GM19023 (cell line): ENCODE measurements around the gene RAP2C.
"Not testable (repeated sequence)": the region's sequence is repeated elsewhere in the genome, so short reads cannot be mapped to it uniquely, and the experiment has no call there.

Experiments
- ATAC-seq: cut with Tn5 transposase; IDR thresholded peaks from one replicate; pipeline ENCODE4 v1.9.1; 2021; ENCODE audit warnings: mild to moderate bottlenecking, moderate library complexity; ENCODE audit not compliant: unreplicated experiment

RAP2C gene

DNA sequence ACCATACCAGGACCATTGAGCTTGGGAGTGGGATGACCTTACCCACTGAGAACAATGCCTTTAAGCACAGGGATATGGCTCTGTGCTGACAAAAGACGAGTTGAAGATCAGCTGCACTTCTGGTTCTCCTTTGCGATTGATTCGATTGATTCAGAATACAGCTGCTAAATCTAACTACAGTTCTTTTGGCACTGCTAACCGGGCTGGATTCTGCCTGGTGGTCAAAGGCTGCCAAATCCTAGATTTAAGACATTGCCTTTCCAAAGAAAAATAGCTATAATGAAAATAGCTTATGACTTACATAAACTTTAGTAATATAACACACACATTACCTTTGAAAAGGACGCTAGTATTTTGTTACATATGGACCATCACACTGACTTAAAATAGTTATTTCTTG lies 18.3 kb downstream of the RAP2C start:
- no peak for ATAC-seq

DNA sequence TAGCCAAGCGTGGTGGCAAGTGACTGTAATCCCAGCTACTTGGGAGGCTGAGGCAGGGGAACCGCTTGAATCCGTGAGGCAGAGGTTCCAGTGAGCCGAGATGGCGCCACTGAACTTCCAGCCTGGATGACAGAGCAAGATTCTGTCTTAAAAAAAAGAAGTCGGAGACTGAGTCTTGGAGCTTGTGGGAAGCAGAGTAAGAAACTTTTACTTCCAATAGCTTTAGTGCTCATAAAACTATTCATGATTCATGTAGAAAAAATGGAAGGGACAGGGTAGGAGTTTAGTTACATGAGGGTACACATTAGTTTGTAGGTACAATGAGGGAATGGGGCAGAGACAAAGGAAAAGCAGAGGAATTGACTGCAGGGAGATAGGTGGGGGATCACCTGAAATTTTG lies 19.3 kb downstream of the RAP2C start:
- ATAC-seq: no peak

GRCh38 chrX:132193872-132194574 lies 25.2 kb downstream of the RAP2C start:
- no peak for ATAC-seq

DNA sequence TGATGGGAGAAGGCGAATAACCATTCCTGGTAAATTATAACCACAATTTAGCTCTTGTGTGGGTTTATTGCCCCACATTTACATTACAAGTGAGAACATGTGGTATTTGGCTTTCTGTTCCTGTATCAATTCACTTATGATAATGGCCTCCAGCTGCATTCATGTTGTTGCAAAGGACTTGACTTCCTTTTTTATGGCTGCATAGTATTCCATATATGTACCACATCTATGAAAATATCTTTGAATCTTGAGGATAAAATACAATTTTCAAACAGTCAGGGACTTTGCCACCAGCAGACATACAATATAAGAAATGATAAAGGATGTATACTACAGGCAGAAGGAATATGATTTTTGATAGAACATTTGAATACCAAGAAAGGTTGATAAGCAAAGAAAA lies 27.3 kb downstream of the RAP2C start:
- no peak for ATAC-seq

- no peak for ATAC-seq
These were observed 31.1 kb downstream of the RAP2C start for GRCh38 chrX:132188175-132188574.

DNA sequence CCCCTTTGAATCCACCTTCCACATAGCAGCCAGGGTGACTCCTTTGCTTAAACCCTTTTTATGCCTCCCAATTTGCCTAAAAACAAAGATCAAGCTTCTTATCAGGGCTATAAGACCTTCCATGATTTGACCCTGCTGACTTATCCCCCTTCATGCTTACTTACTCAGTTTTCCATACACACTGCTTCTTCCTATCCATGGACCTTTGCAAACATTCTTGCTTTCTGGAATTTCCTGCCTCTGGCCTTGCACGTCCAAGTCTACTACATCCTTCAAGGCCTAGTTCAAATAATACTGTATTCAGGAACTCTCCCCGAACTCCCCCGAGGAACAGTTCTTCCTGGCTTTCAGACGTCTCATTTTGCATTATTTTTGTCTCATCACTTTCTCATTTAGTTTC lies 31.8 kb downstream of the RAP2C start:
- no peak for ATAC-seq

DNA sequence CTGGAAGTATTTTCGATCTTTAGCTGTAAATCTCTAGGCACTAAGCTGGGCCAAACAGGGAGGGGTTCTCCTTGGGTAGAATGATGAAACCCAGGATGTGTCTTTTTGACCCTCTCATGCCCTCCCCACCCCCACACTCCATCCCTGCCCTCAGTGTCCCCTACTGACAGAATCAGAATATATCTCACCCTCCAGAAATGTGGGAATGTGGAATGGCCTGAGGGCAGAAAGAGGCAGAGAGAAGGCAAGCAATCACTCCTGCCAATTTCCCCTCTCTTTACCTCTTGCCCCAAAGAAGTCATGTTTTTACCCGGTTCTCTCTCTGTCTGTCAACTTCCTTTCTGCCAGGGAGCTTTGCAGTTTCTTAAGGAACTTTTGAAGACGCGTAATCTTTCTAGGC lies 34.4 kb downstream of the RAP2C start:
- no peak for ATAC-seq

DNA sequence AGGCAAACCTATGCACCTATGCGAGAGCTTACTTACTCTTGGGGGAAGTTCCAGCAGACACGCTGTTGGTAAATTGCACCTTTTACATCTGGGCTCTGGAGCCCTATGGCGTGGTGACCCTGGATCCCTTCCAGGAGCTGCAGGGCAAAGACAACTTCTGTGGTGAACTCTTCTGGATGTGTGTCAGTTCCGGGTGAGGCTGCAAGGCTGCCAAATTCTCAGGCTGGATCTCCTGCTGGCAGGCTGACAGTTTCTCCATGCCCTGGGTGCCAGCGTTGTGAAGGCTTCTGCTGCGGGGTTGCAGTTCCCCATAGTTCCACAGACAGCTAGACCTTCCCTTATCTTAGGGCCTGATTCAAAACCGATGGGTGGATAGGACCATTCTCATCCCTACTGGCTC lies 37.9 kb downstream of the RAP2C start:
- ATAC-seq: no peak

DNA sequence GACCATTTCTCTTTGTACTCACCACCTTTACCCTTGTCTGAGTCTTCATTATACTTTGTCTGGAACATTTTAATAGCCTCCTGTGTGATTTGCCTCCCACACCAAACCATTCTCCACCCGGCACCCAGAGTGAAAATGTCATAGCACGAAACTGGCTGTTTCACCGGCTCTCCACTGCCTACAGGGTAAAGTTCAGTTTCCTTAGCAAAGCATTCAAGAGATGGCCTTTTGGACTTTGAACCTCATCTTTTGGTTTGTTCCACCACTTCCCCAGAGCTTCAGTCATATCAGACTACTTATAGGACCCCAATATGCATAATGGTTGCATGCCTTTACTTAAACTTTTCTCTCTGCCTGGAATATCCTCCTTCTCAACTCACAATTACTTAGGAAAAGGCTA lies 38.3 kb downstream of the RAP2C start:
- no peak for ATAC-seq

DNA sequence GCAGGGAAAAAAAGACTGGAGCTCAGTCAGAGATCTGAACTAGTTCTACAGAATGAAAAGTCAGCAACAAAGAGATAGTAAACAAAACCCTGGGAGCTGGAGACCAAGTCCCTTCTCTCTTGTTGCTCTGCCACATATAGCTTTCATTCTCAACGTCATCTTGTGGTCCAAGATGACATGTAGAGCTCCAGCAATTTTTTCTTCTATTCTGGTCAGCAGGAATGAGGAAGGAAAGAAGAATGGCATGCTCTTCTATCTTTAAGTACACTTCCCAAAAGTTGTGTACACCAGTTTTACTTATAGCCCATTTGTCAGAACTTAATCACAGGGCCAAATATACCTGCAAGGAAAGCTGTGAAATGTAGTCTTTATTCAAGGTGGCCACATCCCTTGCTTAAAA lies 45.6 kb downstream of the RAP2C start:
- no peak for ATAC-seq

DNA sequence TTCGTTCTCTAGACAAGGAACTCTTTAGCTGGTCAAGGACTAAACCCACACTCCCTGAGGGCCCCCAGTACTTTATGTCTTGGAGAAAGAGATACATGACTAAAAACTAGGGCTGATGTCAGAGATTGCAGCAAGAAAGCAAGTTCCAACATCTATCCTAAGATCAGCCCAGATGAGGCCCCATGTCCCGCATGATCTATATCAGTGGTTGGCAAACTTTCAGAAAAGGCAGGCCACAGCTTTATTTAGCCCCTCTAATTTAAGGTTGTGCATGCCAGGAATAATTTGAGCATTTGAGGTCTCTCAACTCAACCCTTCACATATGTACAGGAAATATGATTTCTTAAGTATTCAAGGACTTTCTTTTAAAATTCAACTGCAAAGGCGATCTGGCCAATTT lies 47.4 kb downstream of the RAP2C start:
- ATAC-seq: no peak

- ATAC-seq: no peak
These were observed 47.8 kb downstream of the RAP2C start for GRCh38 chrX:132171478-132171877.

- no peak for ATAC-seq
These were observed 49.7 kb downstream of the RAP2C start for GRCh38 chrX:132169554-132169953.

GRCh38 chrX:132165651-132166050 lies 53.6 kb downstream of the RAP2C start:
- no peak for ATAC-seq

- no peak for ATAC-seq
These were observed 54.2 kb downstream of the RAP2C start for GRCh38 chrX:132165005-132165404.

GRCh38 chrX:132163094-132163493 lies 56.2 kb downstream of the RAP2C start:
- not testable (repeated sequence) for ATAC-seq

- ATAC-seq: no peak
These were observed 66.1 kb downstream of the RAP2C start for GRCh38 chrX:132153166-132153565.
